ENCODE results near the gene NKD1. TPM values are rescaled to one million over a fixed set of nuclear protein-coding genes. Genes with fewer than 3 reads are reported as not detected.

The NKD1 gene
- total RNA-seq, 1 donor from 2014 or later, result 0.43 TPM

- Mint-ChIP-seq H3K9me3 (ENCODE audit: unreplicated experiment) (no peaks in the 10 kb centered on the region), H3K4me3 (ENCODE audit: unreplicated experiment) (no peak overlapping the region), H3K27ac (ENCODE audit: unreplicated experiment) (peak overlapping the region; percentile 27), H3K4me1 (ENCODE audit: unreplicated experiment) (peaks cover 17% of the 10 kb centered on the region), H3K36me3 (ENCODE audit: unreplicated experiment) (no peaks in the 10 kb centered on the region), H3K27me3 (ENCODE audit: unreplicated experiment) (no peaks in the 10 kb centered on the region)
- TF ChIP-seq CTCF (IDR thresholded peaks at IDR 0.05), result no peak
- no peak for DNase-seq (ENCODE audit: extremely low spot score, unreplicated experiment)
Measured at GRCh38 chr16:50603206-50604064, 55.2 kb downstream of the NKD1 start.

GRCh38 chr16:50604065-50604418 lies 55.8 kb downstream of the NKD1 start:
- Mint-ChIP-seq H3K36me3 (ENCODE audit: unreplicated experiment) (no peaks in the 10 kb centered on the region), H3K27me3 (ENCODE audit: unreplicated experiment) (no peaks in the 10 kb centered on the region), H3K27ac (ENCODE audit: unreplicated experiment) (no peak overlapping the region)

GRCh38 chr16:50604610-50605009 lies 56.4 kb downstream of the NKD1 start:
- DNase-seq (ENCODE audit: extremely low spot score, unreplicated experiment), result no peak
- H3K9me3 Mint-ChIP-seq (ENCODE audit: unreplicated experiment), result no peaks in the 10 kb centered on the region
- no peak overlapping the region for H3K27ac Mint-ChIP-seq (ENCODE audit: unreplicated experiment)
- peaks cover 17% of the 10 kb centered on the region for H3K4me1 Mint-ChIP-seq (ENCODE audit: unreplicated experiment)
- no peak overlapping the region for H3K4me3 Mint-ChIP-seq (ENCODE audit: unreplicated experiment)
- no peaks in the 10 kb centered on the region for H3K27me3 Mint-ChIP-seq (ENCODE audit: unreplicated experiment)
- no peaks in the 10 kb centered on the region for H3K36me3 Mint-ChIP-seq (ENCODE audit: unreplicated experiment)
- TF ChIP-seq CTCF (IDR thresholded peaks at IDR 0.05), result no peak

More at GRCh38 chr16:50604065-50604418, 55.8 kb downstream of the NKD1 start:
- Mint-ChIP-seq H3K9me3 (ENCODE audit: unreplicated experiment) (no peaks in the 10 kb centered on the region), H3K4me1 (ENCODE audit: unreplicated experiment) (peaks cover 17% of the 10 kb centered on the region), H3K4me3 (ENCODE audit: unreplicated experiment) (no peak overlapping the region)
- TF ChIP-seq CTCF (IDR thresholded peaks at IDR 0.05), result no peak
- DNase-seq (ENCODE audit: extremely low spot score, unreplicated experiment), result no peak

- Mint-ChIP-seq H3K27ac (ENCODE audit: unreplicated experiment) (no peak overlapping the region), H3K9me3 (ENCODE audit: unreplicated experiment) (no peaks in the 10 kb centered on the region), H3K36me3 (ENCODE audit: unreplicated experiment) (no peaks in the 10 kb centered on the region), H3K4me3 (ENCODE audit: unreplicated experiment) (no peak overlapping the region), H3K4me1 (ENCODE audit: unreplicated experiment) (peaks cover 17% of the 10 kb centered on the region), H3K27me3 (ENCODE audit: unreplicated experiment) (no peaks in the 10 kb centered on the region)
- DNase-seq (ENCODE audit: extremely low spot score, unreplicated experiment), result no peak
- no peak for TF ChIP-seq CTCF (IDR thresholded peaks at IDR 0.05)
Measured at GRCh38 chr16:50605733-50606430, 57.7 kb downstream of the NKD1 start.

- Mint-ChIP-seq H3K4me3 (ENCODE audit: unreplicated experiment) (no peak overlapping the region), H3K27ac (ENCODE audit: unreplicated experiment) (no peak overlapping the region), H3K27me3 (ENCODE audit: unreplicated experiment) (peaks cover under 1% of the 10 kb centered on the region), H3K4me1 (ENCODE audit: unreplicated experiment) (peaks cover 17% of the 10 kb centered on the region), H3K9me3 (ENCODE audit: unreplicated experiment) (no peaks in the 10 kb centered on the region), H3K36me3 (ENCODE audit: unreplicated experiment) (no peaks in the 10 kb centered on the region)
- TF ChIP-seq CTCF (IDR thresholded peaks at IDR 0.05), result no peak
- DNase-seq (ENCODE audit: extremely low spot score, unreplicated experiment), result no peak
Measured at GRCh38 chr16:50606431-50607050, 58.3 kb downstream of the NKD1 start.
